Measurements from ENCODE around the gene ALDH9A1. TPM values are rescaled to one million over a fixed set of nuclear protein-coding genes. Genes with fewer than 3 reads are reported as not detected.

The ALDH9A1 gene
- total and polyA plus RNA-seq, 10 of the 15 experiments (the other 5 are each of a cell fraction or from before 2014, with no cell fraction given): 25.7 to 106 (median 36.3) TPM

DNA sequence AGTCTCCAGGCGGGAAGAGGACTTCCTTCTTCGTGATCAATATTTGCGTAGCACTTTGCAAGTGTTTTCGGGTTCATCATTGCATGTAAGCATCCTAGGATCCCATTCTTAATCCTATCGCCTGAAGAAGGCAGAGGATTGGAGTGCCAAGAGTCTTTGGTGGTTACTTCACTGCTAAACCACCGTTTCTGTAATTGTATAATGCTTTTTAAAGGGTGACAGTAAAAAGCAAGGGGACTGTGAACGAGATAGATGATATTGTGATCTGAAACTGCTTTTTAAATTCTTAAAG is 345 bp upstream of the ALDH9A1 start:
- H4K20me1 ChIP-seq (ENCODE audit: control insufficient read depth, insufficient read depth): no peaks in the 10 kb centered on the region
- 0 out of 2 replicates have a peak, but pooled peaks have one; percentile 25 for TF ChIP-seq EED (IDR thresholded peaks at IDR 0.05; ENCODE audit: low read depth)
- TF ChIP-seq, protein P1, sequence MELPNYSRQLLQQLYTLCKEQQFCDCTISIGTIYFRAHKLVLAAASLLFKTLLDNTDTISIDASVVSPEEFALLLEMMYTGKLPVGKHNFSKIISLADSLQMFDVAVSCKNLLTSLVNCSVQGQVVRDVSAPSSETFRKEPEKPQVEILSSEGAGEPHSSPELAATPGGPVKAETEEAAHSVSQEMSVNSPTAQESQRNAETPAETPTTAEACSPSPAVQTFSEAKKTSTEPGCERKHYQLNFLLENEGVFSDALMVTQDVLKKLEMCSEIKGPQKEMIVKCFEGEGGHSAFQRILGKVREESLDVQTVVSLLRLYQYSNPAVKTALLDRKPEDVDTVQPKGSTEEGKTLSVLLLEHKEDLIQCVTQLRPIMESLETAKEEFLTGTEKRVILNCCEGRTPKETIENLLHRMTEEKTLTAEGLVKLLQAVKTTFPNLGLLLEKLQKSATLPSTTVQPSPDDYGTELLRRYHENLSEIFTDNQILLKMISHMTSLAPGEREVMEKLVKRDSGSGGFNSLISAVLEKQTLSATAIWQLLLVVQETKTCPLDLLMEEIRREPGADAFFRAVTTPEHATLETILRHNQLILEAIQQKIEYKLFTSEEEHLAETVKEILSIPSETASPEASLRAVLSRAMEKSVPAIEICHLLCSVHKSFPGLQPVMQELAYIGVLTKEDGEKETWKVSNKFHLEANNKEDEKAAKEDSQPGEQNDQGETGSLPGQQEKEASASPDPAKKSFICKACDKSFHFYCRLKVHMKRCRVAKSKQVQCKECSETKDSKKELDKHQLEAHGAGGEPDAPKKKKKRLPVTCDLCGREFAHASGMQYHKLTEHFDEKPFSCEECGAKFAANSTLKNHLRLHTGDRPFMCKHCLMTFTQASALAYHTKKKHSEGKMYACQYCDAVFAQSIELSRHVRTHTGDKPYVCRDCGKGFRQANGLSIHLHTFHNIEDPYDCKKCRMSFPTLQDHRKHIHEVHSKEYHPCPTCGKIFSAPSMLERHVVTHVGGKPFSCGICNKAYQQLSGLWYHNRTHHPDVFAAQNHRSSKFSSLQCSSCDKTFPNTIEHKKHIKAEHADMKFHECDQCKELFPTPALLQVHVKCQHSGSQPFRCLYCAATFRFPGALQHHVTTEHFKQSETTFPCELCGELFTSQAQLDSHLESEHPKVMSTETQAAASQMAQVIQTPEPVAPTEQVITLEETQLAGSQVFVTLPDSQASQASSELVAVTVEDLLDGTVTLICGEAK (IDR thresholded peaks at IDR 0.05; ENCODE audit: borderline replicate concordance): no peak
- peak overlapping the region; percentile 100 for H2AFZ ChIP-seq (ENCODE audit: control insufficient read depth, low read depth, low read length)
- ChIA-PET SMC1A (ENCODE audit: uncharacterized antibody, unreplicated experiment) (interaction anchor here (1.5 to 3.9 kb wide), 5 partner anchors 12 to 173 kb away, joined by 3 to 39 read pairs (median 5); no protein-coding TSS in a partner anchor), CTCF (interaction anchor here (1.1 to 3.5 kb wide), 8 partner anchors 13 to 226 kb away, joined by 3 to 50 read pairs (median 6); partner anchors contain the start of gene TMCO1), RAD21 (ENCODE audit: unreplicated experiment) (interaction anchor here (1.0 to 2.8 kb wide), 12 partner anchors 13 to 305 kb away, joined by 3 to 24 read pairs (median 4); partner anchors contain the start of gene MGST3), POLR2A (interaction anchor here (0.7 to 2.7 kb wide), 3 partner anchors 12 to 98 kb away, joined by 3 to 13 read pairs (median 7); partner anchors contain the start of gene MGST3)
- peaks cover 29% of the 10 kb centered on the region for H3K79me2 ChIP-seq (ENCODE audit: control insufficient read depth, insufficient read depth, low read length)
- H3K4me2 ChIP-seq (ENCODE audit: control insufficient read depth, insufficient read depth): peak overlapping the region; percentile 99
- ATAC-seq: no peak
- 0% methylated on average over 7 of the region's 7 CpGs for WGBS (ENCODE audit: insufficient coverage, insufficient replicate concordance, low lambda C conversion rate, missing lambda C conversion rate)
- intact Hi-C loops (cut with micrococcal nuclease; ENCODE audit: unreplicated experiment): loop anchor here (5.0 kb wide), 1 partner anchor 66 kb away; the partner anchor contains the start of gene MGST3
- H3K9ac ChIP-seq (ENCODE audit: control insufficient read depth, insufficient read depth, low read length): peak overlapping the region; percentile 87
- no peak for DNase-seq (ENCODE audit: low read depth, low spot score)
- in situ Hi-C loops (cut with MboI): no loop called here
- peak overlapping the region; percentile 73 for H3K4me3 ChIP-seq
- no peaks in the 10 kb centered on the region for H3K27me3 ChIP-seq (replicated peaks in 1 of 2; ENCODE audit: control insufficient read depth in 2 of 2, insufficient read depth in 2 of 2, low read length in 1 of 2)
- H3K9me3 ChIP-seq (replicated peaks; ENCODE audit: control insufficient read depth, insufficient read depth, low read length): peaks cover 2% of the 10 kb centered on the region; the same call in 1 of the 3 replicates
- FAIRE-seq: no peak
- H3K4me1 ChIP-seq (ENCODE audit: control insufficient read depth, insufficient read depth, low read length): no peaks in the 10 kb centered on the region; the same call in 1 of the 2 replicates
- peaks cover 0 to 3% of the 10 kb centered on the region in 2 experiments; a peak in 1 of 4 replicates for H3K36me3 ChIP-seq (ENCODE audit: control insufficient read depth in 2 of 2, insufficient read depth in 2 of 2, low read length in 1 of 2)
- no TSS peak for BruUV-seq (replicated peaks)
- H3K27ac ChIP-seq (ENCODE audit: control insufficient read depth, insufficient read depth): peak overlapping the region; percentile 61

Measured in GM12878 (cell line).